SU-DHL-6 (cell line): ENCODE measurements around the gene MEIS2.

Source experiments
- H2AFZ ChIP-seq: fragments of 200-600 bp; sonication (generic); 2 replicates; pipeline ENCODE4 v1.6.1; 2014; ENCODE audit warnings: low read depth, mild to moderate bottlenecking, moderate library complexity, mixed read lengths, antibody characterized with exemption, low read length; ENCODE audit not compliant: severe bottlenecking
- H3F3A ChIP-seq: fragments of 200-600 bp; shearing (Covaris generic); 2 replicates; pipeline ENCODE4 v1.6.0; 2016; ENCODE audit warnings: antibody characterized with exemption, mild to moderate bottlenecking; ENCODE audit not compliant: insufficient read depth
- H3K27ac ChIP-seq: fragments of 200-600 bp; sonication (generic); 2 replicates; pipeline ENCODE4 v1.5.1; 2016; ENCODE audit warnings: low read depth, mild to moderate bottlenecking, low read length, moderate library complexity, mixed read lengths
- H3K27me3 ChIP-seq: fragments of 200-600 bp; sonication (generic), shearing (Covaris generic); 2 replicates; pipeline ENCODE4 v1.6.0; 2014; ENCODE audit warnings: mild to moderate bottlenecking, low read length
- H3K36me3 ChIP-seq: fragments of 200-600 bp; sonication (generic); 2 replicates; pipeline ENCODE4 v1.6.1; 2014; ENCODE audit warnings: mild to moderate bottlenecking, low read length, mixed read lengths
- H3K4me2 ChIP-seq: fragments of 300-600, 200-600 bp; shearing (Covaris generic), sonication (generic); 2 replicates; pipeline ENCODE4 v1.6.0; 2014; ENCODE audit warnings: low read length, low read depth, mild to moderate bottlenecking; ENCODE audit not compliant: poor library complexity, severe bottlenecking
- H3K4me3 ChIP-seq: fragments of 200-600 bp; sonication (generic); 2 replicates; pipeline ENCODE4 v1.5.1; 2014; ENCODE audit warnings: antibody characterized with exemption, low read length, mild to moderate bottlenecking, mixed read lengths; ENCODE audit not compliant: insufficient read depth, poor library complexity, severe bottlenecking
- H3K79me2 ChIP-seq: fragments of 200-600 bp; sonication (generic); 2 replicates; pipeline ENCODE4 v1.6.1; 2014; ENCODE audit warnings: mild to moderate bottlenecking, low read length, moderate library complexity; ENCODE audit not compliant: insufficient read depth
- H3K9ac ChIP-seq: fragments of 200-600 bp; sonication (generic); 2 replicates; pipeline ENCODE4 v1.7.0; 2014; ENCODE audit warnings: mild to moderate bottlenecking, low read length
- H3K9me2 ChIP-seq: fragments of 200-600 bp; sonication (generic); replicated peaks from 2 replicates; pipeline ENCODE4 v1.6.1; 2014; ENCODE audit warnings: low read length; ENCODE audit not compliant: insufficient read depth
- H3K9me3 ChIP-seq: fragments of 200-600 bp; sonication (generic); 2 replicates; pipeline ENCODE4 v1.6.1; 2014; ENCODE audit warnings: low read length, mixed read lengths; ENCODE audit not compliant: insufficient read depth
- H4K20me1 ChIP-seq: fragments of 200-600 bp; sonication (generic); 2 replicates; pipeline ENCODE4 v1.6.1; 2014; ENCODE audit warnings: low read depth, mild to moderate bottlenecking, antibody characterized with exemption, low read length, moderate library complexity, mixed read lengths
- CTCF ChIP-seq: fragments of 200-600 bp; sonication (generic); IDR thresholded peaks from one replicate; pipeline ENCODE4 v1.5.1; 2017; ENCODE audit warnings: antibody characterized with exemption, mild to moderate bottlenecking, low read length, moderate library complexity; ENCODE audit not compliant: insufficient read depth, poor library complexity, severe bottlenecking
- EZH2phosphoT487 ChIP-seq: fragments of 200-600 bp; sonication (generic), shearing (Covaris generic); conservative IDR thresholded peaks from 2 replicates; pipeline ENCODE4 v1.6.1; 2018; ENCODE audit warnings: mild to moderate bottlenecking, antibody characterized with exemption, low read length, moderate library complexity, mixed read lengths

The MEIS2 gene

GRCh38 chr15:37138591-37139215 lies 38.4 kb upstream of the MEIS2 start:
- H3F3A ChIP-seq: no peaks in the 10 kb centered on the region
- no peak overlapping the region for H3K4me3 ChIP-seq
- H3K36me3 ChIP-seq: no peaks in the 10 kb centered on the region
- no peak overlapping the region for H3K9ac ChIP-seq
- no peaks in the 10 kb centered on the region for H4K20me1 ChIP-seq
- TF ChIP-seq EZH2phosphoT487 (no peak), CTCF (no peak)
- H3K9me3 ChIP-seq: no peaks in the 10 kb centered on the region
- H3K79me2 ChIP-seq: no peaks in the 10 kb centered on the region
- H3K4me2 ChIP-seq: no peak overlapping the region
- no peak overlapping the region for H2AFZ ChIP-seq
- no peaks in the 10 kb centered on the region for H3K9me2 ChIP-seq
- no peaks in the 10 kb centered on the region for H3K27me3 ChIP-seq
- no peak overlapping the region for H3K27ac ChIP-seq

GRCh38 chr15:37137221-37137620 lies 36.9 kb upstream of the MEIS2 start:
- no peak overlapping the region for H2AFZ ChIP-seq
- no peaks in the 10 kb centered on the region for H3K9me2 ChIP-seq
- H3F3A ChIP-seq: no peaks in the 10 kb centered on the region
- H3K4me3 ChIP-seq: no peak overlapping the region
- no peak overlapping the region for H3K27ac ChIP-seq
- no peak overlapping the region for H3K9ac ChIP-seq
- no peaks in the 10 kb centered on the region for H4K20me1 ChIP-seq
- H3K36me3 ChIP-seq: no peaks in the 10 kb centered on the region
- TF ChIP-seq CTCF (no peak), EZH2phosphoT487 (no peak)
- H3K4me2 ChIP-seq: no peak overlapping the region
- no peaks in the 10 kb centered on the region for H3K79me2 ChIP-seq
- no peaks in the 10 kb centered on the region for H3K9me3 ChIP-seq
- H3K27me3 ChIP-seq: no peaks in the 10 kb centered on the region

- Histone ChIP-seq H2AFZ (no peak overlapping the region), H3K79me2 (no peaks in the 10 kb centered on the region), H3K36me3 (no peaks in the 10 kb centered on the region), H3K9ac (no peak overlapping the region), H4K20me1 (no peaks in the 10 kb centered on the region), H3K27me3 (no peaks in the 10 kb centered on the region), H3F3A (no peaks in the 10 kb centered on the region), H3K27ac (no peak overlapping the region), H3K9me3 (no peaks in the 10 kb centered on the region), H3K9me2 (no peaks in the 10 kb centered on the region), H3K4me3 (no peak overlapping the region), H3K4me2 (no peak overlapping the region)
- TF ChIP-seq EZH2phosphoT487: no peak
- TF ChIP-seq CTCF: no peak
Observed at GRCh38 chr15:37136666-37137065, 36.3 kb upstream of the MEIS2 start.
